Subcutaneous adipose tissue (tissue), 4 donors: Measurements from ENCODE around the gene CCDC167. TPM values are rescaled to one million over a fixed set of nuclear protein-coding genes. Genes with fewer than 3 reads are reported as not detected.

ENCODE experiments used
- total RNA-seq, 4 donors: library from RNA; depleted of rRNA; stranded (reverse); fragments of >200 nt; gene quantifications; one replicate each; pipeline ENCODE4 v1.1.0, GENCODE V29; 2016
- TF ChIP-seq, protein P1 (sequence below): fragments of 450-650 bp; IDR thresholded peaks from one replicate; pipeline ENCODE4 v1.5.1; 2016; ENCODE audit warnings: low read depth, mild to moderate bottlenecking, control low read depth, antibody characterized with exemption, moderate library complexity

CCDC167 gene
- total RNA-seq, 4 donors from 2014 or later: 12.1 to 27.2 (median 12.6) TPM

DNA sequence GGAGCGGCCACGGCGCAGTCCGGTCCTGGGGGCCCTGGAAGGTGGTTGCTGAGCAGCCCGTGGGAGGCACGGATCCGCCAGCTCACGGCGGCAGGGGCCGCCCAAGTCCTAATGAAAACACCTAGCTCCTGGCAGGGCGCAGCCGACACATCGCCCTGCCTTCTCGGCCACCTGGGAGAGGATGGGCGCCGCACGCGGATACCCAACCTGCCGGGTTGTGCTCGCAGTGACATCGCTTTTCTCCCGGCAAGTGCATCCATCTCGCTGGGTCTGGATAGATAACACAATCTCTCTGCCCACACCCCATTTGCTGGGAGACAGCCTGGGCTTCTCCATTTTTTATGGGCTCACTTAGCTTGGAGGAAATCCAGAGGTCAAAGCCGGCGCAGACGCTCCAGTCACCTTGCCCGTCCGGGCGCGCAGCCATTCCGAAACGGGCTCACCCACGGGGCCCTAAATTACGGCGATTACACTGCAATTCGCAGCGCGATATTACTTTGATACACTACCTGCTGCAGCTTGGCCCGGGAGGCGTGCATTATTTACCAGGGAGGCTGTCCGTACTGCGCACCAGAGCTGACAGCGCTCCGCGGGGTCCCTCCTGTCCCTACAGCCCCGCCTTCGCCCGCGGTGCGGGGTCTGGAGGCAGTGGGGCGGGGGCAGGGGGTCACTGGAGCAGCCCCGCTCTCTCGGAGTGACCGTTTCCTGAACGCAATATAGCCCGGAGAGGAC is 36.2 kb upstream of the CCDC167 start:
- TF ChIP-seq, protein P1, sequence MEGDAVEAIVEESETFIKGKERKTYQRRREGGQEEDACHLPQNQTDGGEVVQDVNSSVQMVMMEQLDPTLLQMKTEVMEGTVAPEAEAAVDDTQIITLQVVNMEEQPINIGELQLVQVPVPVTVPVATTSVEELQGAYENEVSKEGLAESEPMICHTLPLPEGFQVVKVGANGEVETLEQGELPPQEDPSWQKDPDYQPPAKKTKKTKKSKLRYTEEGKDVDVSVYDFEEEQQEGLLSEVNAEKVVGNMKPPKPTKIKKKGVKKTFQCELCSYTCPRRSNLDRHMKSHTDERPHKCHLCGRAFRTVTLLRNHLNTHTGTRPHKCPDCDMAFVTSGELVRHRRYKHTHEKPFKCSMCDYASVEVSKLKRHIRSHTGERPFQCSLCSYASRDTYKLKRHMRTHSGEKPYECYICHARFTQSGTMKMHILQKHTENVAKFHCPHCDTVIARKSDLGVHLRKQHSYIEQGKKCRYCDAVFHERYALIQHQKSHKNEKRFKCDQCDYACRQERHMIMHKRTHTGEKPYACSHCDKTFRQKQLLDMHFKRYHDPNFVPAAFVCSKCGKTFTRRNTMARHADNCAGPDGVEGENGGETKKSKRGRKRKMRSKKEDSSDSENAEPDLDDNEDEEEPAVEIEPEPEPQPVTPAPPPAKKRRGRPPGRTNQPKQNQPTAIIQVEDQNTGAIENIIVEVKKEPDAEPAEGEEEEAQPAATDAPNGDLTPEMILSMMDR: no peak

GRCh38 chr6:37535428-37535758 is 35.7 kb upstream of the CCDC167 start:
- TF ChIP-seq, protein P1: no peak

DNA sequence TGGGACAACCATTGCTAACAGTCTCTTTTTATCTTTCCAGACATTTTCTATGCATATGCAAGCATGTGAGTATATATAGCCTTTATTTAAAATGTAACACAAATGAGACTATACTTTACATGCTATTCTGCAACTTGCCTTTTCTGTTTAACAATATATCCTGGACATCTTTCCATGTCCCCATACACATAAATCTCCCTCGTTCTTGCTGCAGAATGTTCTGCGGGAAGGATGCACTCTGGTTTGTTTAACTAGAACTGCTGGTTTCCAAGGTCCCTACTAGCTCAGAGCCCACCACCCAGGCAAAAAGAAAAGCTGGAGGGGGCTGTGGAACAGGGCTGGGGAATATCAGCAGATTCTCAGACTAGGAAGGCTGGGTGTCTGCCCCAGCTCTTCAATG is 35.2 kb upstream of the CCDC167 start:
- TF ChIP-seq, protein P1: no peak

GRCh38 chr6:37532122-37532521 is 32.4 kb upstream of the CCDC167 start:
- TF ChIP-seq, protein P1: no peak

- TF ChIP-seq, protein P1: no peak
Observed at GRCh38 chr6:37531437-37532036, 31.8 kb upstream of the CCDC167 start.

DNA sequence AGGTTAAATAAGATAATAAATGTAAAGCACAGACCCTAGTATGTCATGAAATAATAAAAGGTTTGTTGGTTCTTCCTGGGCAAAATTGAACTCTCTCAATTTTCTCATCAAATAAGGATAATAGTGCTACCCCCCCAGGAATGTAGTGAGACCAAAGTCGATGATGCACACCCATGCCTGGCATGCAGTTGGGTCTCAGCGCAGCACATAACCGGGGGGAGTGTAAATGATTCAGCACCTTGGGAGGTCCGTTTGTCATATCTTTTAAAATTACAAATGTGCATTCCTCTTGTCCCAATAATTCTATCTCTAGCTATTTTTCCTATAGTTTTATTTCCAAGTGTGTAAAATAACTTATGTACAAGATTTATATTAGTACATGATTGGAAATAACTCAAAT is 31.3 kb upstream of the CCDC167 start:
- TF ChIP-seq, protein P1: no peak

DNA sequence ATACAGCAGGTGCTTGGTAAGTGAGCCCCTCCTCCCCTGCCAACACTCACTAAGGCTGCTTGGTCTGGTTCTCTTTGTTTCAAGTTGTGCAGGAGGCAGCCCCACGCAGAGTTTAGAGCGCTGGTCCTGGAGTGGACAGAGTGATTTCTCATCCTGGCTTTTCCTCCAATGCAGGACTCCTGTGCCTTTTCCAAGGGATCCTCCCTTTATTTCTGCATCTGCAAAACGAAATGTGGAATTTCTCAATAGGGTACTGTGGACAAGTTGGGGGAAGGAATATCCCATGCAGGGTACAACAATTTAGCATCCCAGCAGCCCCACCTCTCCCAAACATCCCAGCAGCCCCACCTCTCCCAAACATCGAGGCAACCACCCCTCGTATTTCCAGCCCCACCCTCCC is 30.6 kb upstream of the CCDC167 start:
- TF ChIP-seq, protein P1: no peak
